Activated naive CD4-positive, alpha-beta T cell treated with anti-CD3 and anti-CD28 coated beads, Interleukin-2, amount 10 ng/mL, durations not matched to agents 5 hours and 36 hours (primary cell): ENCODE results near the gene RAPGEF2. TPM values are rescaled to one million over a fixed set of nuclear protein-coding genes. Genes with fewer than 3 reads are reported as not detected.

Experiments
- microRNA-seq: library from miRNA; unstranded; fragments of <30 nt; microRNA quantifications from one replicate; pipeline ENCODE4 v1.2.0, GENCODE V29; 2022; ENCODE audit warnings: borderline microRNAs expressed, borderline replicate concordance
- total RNA-seq, 2 experiments: library from RNA; stranded (reverse); gene quantifications; one replicate each; pipeline ENCODE4 v1.2.3, GENCODE V29; 2021

RAPGEF2 gene
- 10 to 100 TPM; 22.0 to 22.1 TPM for total RNA-seq

GRCh38 chr4:159102622-159103383 lies at the start of gene RAPGEF2:
Gene RAPGEF2, plus strand, starts transcription at chr4:159103079. Its CDS starts 1,084 bp downstream, at chr4:159104163.

Small RNA genes lying within 50 kb of the gene (microRNA-seq; reads per million reads assigned to microRNA genes)
- not detected for gene MIR3688-1
- not detected for gene MIR3688-2
